ENCODE measurements around the gene PIP5K1B.

DNA sequence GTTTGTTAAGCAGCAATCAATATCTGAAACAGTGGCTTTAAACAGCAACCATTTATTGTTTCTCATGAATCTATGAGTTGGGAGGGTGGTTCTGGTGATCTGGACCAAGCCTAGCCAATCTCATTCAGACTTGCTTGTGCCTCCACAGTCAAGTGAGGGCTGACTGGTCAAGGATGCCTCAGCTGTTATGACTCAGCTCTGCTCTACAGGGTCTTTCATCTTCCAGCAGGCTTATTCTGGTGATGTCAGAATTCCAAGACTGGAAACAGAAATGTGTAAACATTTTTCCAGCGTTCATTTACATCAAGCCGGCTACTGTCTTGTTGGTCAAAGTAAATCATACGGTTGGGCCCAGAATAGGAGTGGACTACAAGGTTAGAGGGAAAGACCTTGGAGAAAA lies 2.5 kb upstream of the PIP5K1B start:
- TF ChIP-seq EZH2 (IDR thresholded peaks at IDR 0.05; ENCODE audit: low read length, unreplicated experiment) (no peak), EZH2phosphoT487 (IDR thresholded peaks at IDR 0.05; ENCODE audit: borderline replicate concordance, low read length) (no peak)
- TF ChIP-seq, protein P1, sequence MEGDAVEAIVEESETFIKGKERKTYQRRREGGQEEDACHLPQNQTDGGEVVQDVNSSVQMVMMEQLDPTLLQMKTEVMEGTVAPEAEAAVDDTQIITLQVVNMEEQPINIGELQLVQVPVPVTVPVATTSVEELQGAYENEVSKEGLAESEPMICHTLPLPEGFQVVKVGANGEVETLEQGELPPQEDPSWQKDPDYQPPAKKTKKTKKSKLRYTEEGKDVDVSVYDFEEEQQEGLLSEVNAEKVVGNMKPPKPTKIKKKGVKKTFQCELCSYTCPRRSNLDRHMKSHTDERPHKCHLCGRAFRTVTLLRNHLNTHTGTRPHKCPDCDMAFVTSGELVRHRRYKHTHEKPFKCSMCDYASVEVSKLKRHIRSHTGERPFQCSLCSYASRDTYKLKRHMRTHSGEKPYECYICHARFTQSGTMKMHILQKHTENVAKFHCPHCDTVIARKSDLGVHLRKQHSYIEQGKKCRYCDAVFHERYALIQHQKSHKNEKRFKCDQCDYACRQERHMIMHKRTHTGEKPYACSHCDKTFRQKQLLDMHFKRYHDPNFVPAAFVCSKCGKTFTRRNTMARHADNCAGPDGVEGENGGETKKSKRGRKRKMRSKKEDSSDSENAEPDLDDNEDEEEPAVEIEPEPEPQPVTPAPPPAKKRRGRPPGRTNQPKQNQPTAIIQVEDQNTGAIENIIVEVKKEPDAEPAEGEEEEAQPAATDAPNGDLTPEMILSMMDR (conservative IDR thresholded peaks at IDR 0.05; ENCODE audit: low read depth, low read length) = no peak

Measured in PC-3 (cell line).